Keratinocyte (primary cell): Measurements from ENCODE around the gene ZNF195.
"Not testable (repeated sequence)": the region's sequence is repeated elsewhere in the genome, so short reads cannot be mapped to it uniquely, and the experiment has no call there.

Experiments used
- CTCF ChIP-seq, 3 experiments: IDR thresholded peaks in 1 of 3; conservative IDR thresholded peaks in 1 of 3; optimal IDR thresholded peaks in 1 of 3; 2 replicates in 2 of 3; 3 replicates in 1 of 3; pipeline versions ENCODE3 to v1.5.1; 2011; ENCODE audit warnings: low read length in 3 of 3, mild to moderate bottlenecking in 3 of 3, moderate library complexity in 2 of 3, control low read depth in 1 of 3, inconsistent platforms in 1 of 3; ENCODE audit not compliant: insufficient read depth in 2 of 3; ENCODE audit errors: extremely low read depth in 1 of 3
- EZH2 ChIP-seq: IDR thresholded peaks from one replicate; pipeline ENCODE4 v1.6.1; 2012; ENCODE audit warnings: inconsistent platforms, mild to moderate bottlenecking, low read length, moderate library complexity

- not testable (repeated sequence) for TF ChIP-seq CTCF (optimal IDR thresholded peaks at IDR 0.05 in 1 of 3, IDR thresholded peaks at IDR 0.05 in 1 of 3, conservative IDR thresholded peaks at IDR 0.05 in 1 of 3; ENCODE audit: extremely low read depth in 1 of 3, insufficient read depth in 2 of 3, low read length in 3 of 3); EZH2
Observed at GRCh38 chr11:3420281-3421042, 41.5 kb upstream of the ZNF195 start.
